ENCODE data around the gene MSI2. TPM values are rescaled to one million over a fixed set of nuclear protein-coding genes. Genes with fewer than 3 reads are reported as not detected.

MSI2 gene
- total and polyA plus RNA-seq, 7 donors = 37.6 to 133 (median 87.1) TPM

DNA sequence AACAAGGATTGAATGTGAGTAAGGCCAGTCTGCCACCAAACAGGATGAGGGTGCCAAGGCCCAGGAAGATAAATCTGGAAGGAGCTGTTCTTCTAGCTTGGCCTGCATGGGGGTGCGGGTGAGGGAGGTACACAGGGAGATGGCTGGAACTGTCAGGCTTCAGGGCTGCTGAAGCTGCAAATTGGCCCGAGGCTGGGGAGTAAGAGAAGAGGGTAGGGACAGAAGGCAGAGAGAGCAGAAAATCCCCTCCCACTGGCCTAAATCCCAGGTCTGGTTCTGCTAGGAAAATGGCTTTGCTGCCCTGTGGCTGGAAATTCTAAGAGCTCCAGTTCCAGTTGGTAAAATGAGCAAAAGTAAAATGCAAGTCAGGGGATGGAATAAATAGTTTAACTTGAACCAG, 400.9 kb downstream of the MSI2 start:
- peak in 1 of 2 donors; percentile 9 for DNase-seq
- Histone ChIP-seq H3K36me3 (ENCODE audit: insufficient read depth in 1 of 2, low read depth in 1 of 2) (peaks cover 0 to 3% of the 10 kb centered on the region in 2 donors), H3K4me3 (no peak overlapping the region), H3K9me3 (no peaks in the 10 kb centered on the region), H3K27me3 (ENCODE audit: insufficient read depth in 3 of 3, low read length in 2 of 3) (no peaks in the 10 kb centered on the region), H3K4me1 (peaks cover 8% of the 10 kb centered on the region), H3K27ac (no peak overlapping the region)
- TF ChIP-seq, protein P1, sequence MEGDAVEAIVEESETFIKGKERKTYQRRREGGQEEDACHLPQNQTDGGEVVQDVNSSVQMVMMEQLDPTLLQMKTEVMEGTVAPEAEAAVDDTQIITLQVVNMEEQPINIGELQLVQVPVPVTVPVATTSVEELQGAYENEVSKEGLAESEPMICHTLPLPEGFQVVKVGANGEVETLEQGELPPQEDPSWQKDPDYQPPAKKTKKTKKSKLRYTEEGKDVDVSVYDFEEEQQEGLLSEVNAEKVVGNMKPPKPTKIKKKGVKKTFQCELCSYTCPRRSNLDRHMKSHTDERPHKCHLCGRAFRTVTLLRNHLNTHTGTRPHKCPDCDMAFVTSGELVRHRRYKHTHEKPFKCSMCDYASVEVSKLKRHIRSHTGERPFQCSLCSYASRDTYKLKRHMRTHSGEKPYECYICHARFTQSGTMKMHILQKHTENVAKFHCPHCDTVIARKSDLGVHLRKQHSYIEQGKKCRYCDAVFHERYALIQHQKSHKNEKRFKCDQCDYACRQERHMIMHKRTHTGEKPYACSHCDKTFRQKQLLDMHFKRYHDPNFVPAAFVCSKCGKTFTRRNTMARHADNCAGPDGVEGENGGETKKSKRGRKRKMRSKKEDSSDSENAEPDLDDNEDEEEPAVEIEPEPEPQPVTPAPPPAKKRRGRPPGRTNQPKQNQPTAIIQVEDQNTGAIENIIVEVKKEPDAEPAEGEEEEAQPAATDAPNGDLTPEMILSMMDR (IDR thresholded peaks at IDR 0.05) = no peak
- WGBS, 3 donors = 67 to 83% (median 71%) methylated on average over 2 of the region's 2 CpGs
- ATAC-seq = no peak
- intact Hi-C loops (cut with DNase I) = no loop called here

DNA sequence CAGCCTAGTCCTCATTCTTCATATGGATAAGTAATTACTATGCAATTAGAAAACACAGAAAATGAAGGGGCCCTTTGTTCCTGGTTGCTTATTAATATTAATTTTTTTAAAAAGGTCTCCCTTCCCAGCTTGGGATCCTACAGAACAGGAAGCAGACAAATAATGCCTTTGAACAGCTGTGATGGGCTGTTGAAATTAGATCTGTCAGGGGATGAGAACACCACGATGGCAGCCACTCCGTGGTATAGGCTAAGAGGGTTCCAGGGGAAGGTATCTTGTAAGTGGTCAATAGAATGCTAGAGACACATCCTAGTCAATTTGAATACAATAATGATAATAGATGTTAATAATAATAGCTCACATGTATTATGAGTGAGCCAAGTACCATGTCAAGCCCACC, 405.7 kb downstream of the MSI2 start:
- H3K9me3 ChIP-seq = no peaks in the 10 kb centered on the region
- H3K36me3 ChIP-seq (ENCODE audit: insufficient read depth in 1 of 2, low read depth in 1 of 2) = no peaks in the 10 kb centered on the region
- no peaks in the 10 kb centered on the region for H3K27me3 ChIP-seq (ENCODE audit: insufficient read depth in 3 of 3, low read length in 2 of 3)
- DNase-seq (no peak), ATAC-seq (peak; percentile 33 to 59 (median 46))
- H3K4me3 ChIP-seq = peak overlapping the region; percentile 45
- TF ChIP-seq, protein P1 (IDR thresholded peaks at IDR 0.05) = no peak
- H3K4me1 ChIP-seq = peaks cover 26% of the 10 kb centered on the region
- intact Hi-C loops (cut with DNase I) = loop anchor here in 1 of 2 donors (5.0 kb wide), 2 partner anchors 55 to 420 kb away; no protein-coding TSS in a partner anchor
- 24 to 48% (median 39%) methylated on average over 2 of the region's 2 CpGs for WGBS, 3 donors
- H3K27ac ChIP-seq = peak overlapping the region; percentile 85

DNA sequence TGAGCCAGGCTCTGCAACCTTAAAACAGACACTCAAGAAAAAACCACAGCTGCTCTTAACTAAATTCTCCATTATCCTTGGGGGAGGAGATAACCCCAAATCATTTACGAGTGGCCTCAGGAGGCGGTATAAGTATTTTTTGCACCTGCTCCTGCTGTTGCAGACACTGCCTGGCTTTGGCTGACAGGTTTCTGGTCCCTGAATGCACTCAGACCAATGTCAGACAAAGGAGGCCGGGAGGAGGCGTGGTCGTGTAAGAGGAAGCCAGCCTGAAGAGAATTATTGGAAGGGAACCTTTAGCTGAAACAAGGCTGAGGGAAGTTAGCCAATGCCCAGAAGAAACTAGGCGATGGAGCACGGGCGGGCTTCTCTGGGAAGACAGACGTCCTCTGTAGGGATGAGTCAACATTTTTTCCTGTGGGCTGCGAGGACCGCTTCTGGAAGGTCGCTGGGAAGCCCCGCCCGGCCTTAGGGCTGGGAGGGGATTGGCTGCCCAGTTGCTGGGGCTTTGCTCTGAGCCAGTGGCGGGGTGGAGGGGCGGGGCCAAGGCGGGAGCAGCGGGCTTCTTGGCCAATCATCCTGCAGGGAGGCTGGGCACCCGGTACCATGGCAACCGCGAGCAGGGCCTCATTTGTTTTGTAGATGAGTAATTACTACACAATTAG, 406.5 kb downstream of the MSI2 start:
- peak overlapping the region; percentile 85 for H3K27ac ChIP-seq
- 3 to 6% (median 5%) methylated on average over 21 of the region's 21 CpGs for WGBS, 3 donors
- H3K4me1 ChIP-seq = peaks cover 26% of the 10 kb centered on the region

DNA sequence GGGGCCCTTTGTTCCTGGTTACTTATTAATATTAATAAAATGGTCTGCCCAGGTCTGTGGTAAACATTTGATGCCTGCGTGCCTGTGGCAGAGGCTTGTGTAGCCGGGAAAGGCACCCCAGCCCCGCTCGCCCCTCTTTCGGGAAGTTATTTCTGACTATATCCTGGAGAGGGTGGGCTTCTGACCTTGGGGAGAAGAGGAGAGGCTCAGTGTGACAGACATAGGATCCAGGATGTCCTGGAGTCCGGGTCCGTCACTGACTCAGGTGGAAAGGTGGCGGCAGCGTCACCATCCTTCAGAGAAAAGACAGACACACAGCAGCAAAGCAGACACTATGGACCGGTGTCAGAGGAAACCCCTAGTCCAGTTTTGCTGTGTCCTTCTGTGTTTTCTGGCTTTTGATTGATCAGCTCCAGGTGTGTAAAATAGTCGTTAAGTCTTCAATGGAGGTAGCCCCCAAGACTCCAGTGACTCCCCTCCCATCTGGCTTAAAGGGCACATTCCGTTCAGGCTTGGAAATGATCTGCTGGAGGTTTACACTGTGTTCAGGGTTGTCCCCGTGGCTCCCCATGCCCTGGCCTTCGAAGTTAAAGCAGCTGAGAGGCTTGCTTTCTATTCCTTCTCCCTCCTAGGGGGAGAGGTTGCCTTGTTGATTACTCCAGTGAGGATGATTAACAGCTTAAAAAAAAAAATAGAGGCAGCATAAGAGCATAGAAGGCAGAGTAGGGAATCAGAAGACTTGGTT, 407.2 kb downstream of the MSI2 start:
- H3K9me3 ChIP-seq = no peaks in the 10 kb centered on the region
- peak overlapping the region; percentile 85 for H3K27ac ChIP-seq
- no peaks in the 10 kb centered on the region for H3K36me3 ChIP-seq (ENCODE audit: insufficient read depth in 1 of 2, low read depth in 1 of 2)
- H3K27me3 ChIP-seq (ENCODE audit: insufficient read depth in 3 of 3, low read length in 2 of 3) = no peaks in the 10 kb centered on the region
- WGBS, 3 donors = 71 to 82% (median 80%) methylated on average over 14 of the region's 14 CpGs
- peaks cover 26% of the 10 kb centered on the region for H3K4me1 ChIP-seq
- intact Hi-C loops (cut with DNase I) = loop anchor here in 1 of 2 donors (5.0 kb wide), 2 partner anchors 56 to 421 kb away; no protein-coding TSS in a partner anchor
- ATAC-seq (peak in 1 of 4 donors; percentile 0), DNase-seq (no peak)
- TF ChIP-seq, protein P1 (IDR thresholded peaks at IDR 0.05) = no peak
- H3K4me3 ChIP-seq = no peak overlapping the region

More for the DNA sequence above, 406.5 kb downstream of the MSI2 start:
- Histone ChIP-seq H3K9me3 (no peaks in the 10 kb centered on the region), H3K27me3 (ENCODE audit: insufficient read depth in 3 of 3, low read length in 2 of 3) (no peaks in the 10 kb centered on the region), H3K4me3 (peak overlapping the region; percentile 45), H3K36me3 (ENCODE audit: insufficient read depth in 1 of 2, low read depth in 1 of 2) (no peaks in the 10 kb centered on the region)
- TF ChIP-seq, protein P1 (IDR thresholded peaks at IDR 0.05) = peak; percentile 9
- peak; percentile 97 to 98 (median 97) for ATAC-seq
- DNase-seq = peak; percentile 97
- intact Hi-C loops (cut with DNase I) = loop anchor here in 1 of 2 donors (5.0 kb wide), 2 partner anchors 55 to 420 kb away; no protein-coding TSS in a partner anchor

Data from psoas muscle (tissue), 8 donors.